Astrocyte of the cerebellum (primary cell): Measurements from ENCODE around the gene DAB2.

Experiments
- DNase-seq: peaks from one replicate; pipeline ENCODE4 v3.0.0-alpha.2; 2011; ENCODE audit warnings: low read depth
- H3K4me3 ChIP-seq: 2 replicates; pipeline ENCODE4 v1.5.1; 2011; ENCODE audit warnings: mild to moderate bottlenecking, low read depth, low read length, moderate library complexity
- in situ Hi-C: cut with HindIII; loops from 2 replicates; pipeline ENCODE4 v1.10.0; 2017; ENCODE audit warnings: low sequenced_read_pairs
- TF ChIP-seq, protein P1 (sequence below): IDR thresholded peaks from 2 replicates; pipeline ENCODE4 v1.5.1; 2012; ENCODE audit warnings: low read length, low read depth, moderate library complexity, mild to moderate bottlenecking; ENCODE audit errors: missing control alignments

The DAB2 gene

DNA sequence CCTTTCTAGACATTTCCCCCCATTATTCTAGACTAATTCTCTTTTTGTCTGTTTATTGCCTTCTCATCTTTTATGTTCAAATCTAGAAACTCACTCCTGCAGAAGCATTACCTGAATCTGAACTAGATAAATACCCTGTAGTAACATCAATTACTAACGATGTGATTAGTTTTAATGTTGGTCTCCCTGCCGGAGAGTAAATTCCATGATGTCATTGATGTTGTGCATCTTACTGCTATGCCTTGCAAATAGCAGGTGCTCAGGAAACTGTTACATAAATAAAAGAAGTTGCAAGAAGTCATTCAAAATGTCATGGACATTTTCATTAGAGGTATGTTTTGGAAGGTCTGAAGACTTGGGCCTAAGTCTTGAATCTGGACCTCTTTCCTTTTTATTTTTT, 37.5 kb downstream of the DAB2 start:
- TF ChIP-seq, protein P1, sequence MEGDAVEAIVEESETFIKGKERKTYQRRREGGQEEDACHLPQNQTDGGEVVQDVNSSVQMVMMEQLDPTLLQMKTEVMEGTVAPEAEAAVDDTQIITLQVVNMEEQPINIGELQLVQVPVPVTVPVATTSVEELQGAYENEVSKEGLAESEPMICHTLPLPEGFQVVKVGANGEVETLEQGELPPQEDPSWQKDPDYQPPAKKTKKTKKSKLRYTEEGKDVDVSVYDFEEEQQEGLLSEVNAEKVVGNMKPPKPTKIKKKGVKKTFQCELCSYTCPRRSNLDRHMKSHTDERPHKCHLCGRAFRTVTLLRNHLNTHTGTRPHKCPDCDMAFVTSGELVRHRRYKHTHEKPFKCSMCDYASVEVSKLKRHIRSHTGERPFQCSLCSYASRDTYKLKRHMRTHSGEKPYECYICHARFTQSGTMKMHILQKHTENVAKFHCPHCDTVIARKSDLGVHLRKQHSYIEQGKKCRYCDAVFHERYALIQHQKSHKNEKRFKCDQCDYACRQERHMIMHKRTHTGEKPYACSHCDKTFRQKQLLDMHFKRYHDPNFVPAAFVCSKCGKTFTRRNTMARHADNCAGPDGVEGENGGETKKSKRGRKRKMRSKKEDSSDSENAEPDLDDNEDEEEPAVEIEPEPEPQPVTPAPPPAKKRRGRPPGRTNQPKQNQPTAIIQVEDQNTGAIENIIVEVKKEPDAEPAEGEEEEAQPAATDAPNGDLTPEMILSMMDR: no peak
- no peak overlapping the region for H3K4me3 ChIP-seq
- no peak for DNase-seq
- in situ Hi-C loops: no loop called here

DNA sequence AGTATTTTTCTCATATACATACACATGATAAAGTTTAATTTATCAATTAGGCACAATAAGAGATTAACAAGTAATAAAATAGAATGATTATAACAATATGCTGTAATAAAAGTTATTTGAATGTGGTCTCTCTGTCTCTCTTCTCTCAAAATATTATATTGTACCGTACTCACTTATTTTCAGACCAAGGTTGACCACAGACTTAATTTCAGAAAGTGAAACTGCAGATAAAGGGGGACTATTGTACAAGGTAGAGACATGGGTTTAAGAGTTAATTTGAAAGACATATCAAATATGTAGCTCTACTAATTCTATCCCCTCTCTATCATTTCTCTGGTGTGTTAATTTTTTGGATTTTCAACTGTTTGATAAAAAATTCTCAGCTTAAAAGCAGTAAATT, 40.5 kb downstream of the DAB2 start:
- TF ChIP-seq, protein P1: no peak
- DNase-seq: no peak
- in situ Hi-C loops: no loop called here
- H3K4me3 ChIP-seq: no peak overlapping the region

DNA sequence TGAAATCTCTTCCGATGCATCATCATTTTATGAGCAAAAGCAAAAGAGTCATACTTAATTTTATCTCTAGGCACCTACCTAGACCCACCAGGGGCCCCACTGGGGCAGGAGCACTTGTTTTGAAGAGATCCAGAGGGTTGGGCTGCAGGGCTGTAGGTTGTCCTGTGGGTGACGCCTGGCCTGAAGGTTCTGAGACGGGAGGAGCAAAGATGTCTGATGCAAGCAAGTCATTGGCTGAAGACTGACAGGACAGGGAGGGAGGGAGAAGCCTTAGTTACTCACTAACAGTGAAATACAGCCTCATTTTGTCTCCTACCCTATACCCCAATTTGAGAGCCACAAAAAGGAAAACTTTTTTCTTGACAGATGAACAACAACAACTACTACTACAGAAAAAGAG, 43.4 kb downstream of the DAB2 start:
- in situ Hi-C loops: no loop called here
- H3K4me3 ChIP-seq: no peak overlapping the region
- TF ChIP-seq, protein P1: no peak
- DNase-seq: no peak

DNA sequence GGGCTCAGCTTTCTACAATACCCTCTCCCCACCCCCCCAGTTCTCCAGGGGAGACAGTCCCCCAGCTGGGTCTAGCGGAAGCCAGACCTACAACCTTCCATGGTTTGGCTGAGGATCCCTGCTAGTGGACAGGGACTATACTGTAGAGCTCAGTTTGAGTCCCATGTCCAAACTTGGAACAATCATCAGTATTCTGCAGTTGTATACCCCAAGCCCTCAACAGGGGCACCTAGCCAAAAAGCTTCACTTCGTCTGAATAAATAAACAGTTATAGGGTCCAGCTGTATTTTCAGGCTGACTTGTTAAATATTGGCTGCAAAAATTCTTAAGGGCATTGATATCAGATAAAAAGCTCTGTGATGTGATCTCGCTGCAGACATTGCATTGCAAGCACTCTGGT, 45.1 kb downstream of the DAB2 start:
- no peak for DNase-seq
- in situ Hi-C loops: no loop called here
- TF ChIP-seq, protein P1: no peak
- H3K4me3 ChIP-seq: no peak overlapping the region

DNA sequence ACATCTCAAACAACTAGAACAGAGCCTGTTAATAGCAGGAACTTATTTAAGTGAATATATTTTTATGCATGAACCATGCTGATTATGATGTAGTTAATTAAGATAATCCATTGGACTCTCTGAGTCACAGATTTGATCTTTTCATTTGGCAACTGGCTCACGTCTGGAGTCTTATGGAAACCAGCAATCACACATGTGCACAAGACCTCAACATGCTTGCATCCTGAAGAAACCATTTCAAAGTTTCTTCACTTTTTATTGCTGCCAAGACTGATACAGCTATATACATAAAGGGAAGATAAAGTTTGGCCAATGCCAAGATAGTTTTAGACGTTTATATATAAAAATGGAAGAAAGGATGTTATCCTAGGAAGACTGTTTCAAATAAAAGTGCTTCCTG, 47.2 kb downstream of the DAB2 start:
- TF ChIP-seq, protein P1: no peak
- no peak overlapping the region for H3K4me3 ChIP-seq
- in situ Hi-C loops: no loop called here
- DNase-seq: no peak

DNA sequence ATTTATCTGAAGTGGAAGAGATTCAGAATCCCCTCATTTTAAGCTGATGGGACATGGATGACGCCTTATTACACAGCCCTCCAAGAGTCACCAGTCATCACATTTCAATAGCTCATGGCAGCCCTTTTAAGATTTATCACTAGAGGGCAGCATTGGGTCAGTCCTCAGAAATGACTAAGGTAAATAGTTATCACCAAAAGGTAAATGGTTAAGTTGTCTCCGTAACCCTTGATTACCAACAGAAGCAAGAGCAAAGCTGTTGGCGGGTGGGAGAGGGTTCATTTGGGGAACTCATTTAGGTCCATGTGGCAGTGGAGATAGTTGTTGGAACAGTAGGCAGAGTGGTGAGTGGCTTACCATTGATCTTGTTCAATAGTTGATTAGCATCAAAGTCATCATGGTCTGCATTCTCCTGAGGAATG, 48.5 kb downstream of the DAB2 start:
- in situ Hi-C loops: no loop called here
- peak; percentile 49 for DNase-seq
- TF ChIP-seq, protein P1: peak; percentile 73
- no peak overlapping the region for H3K4me3 ChIP-seq

DNA sequence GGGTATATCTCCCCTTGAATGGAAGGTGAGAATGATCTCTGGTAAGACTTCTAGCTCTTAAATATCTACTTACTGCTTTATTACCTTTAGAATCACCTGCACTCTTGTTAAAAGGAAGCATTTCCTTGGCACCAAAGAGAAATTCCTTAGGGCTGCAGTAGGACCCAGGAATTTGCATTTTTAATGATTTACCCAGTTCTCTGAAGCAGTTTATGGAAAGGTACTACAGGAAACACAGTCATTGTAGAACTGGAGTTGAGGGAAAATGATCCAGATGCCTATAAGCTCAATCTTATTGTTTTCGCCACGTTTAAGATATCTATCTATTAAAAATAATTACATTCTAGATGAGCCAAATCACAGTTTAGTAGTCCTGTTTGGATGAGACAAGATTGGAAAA, 51.0 kb downstream of the DAB2 start:
- in situ Hi-C loops: no loop called here
- no peak overlapping the region for H3K4me3 ChIP-seq
- TF ChIP-seq, protein P1: no peak
- no peak for DNase-seq
